Left lobe of liver (tissue), 2 donors: ENCODE data around the gene UGT1A7. TPM values are rescaled to one million over a fixed set of nuclear protein-coding genes. Genes with fewer than 3 reads are reported as not detected.

Source experiments
- ATAC-seq: fragments of 200-7000 bp; cut with Tn5 transposase; one replicate; pipeline ENCODE4 v1.9.1; 2020; ENCODE audit warnings: mild to moderate bottlenecking, moderate library complexity
- DNase-seq: peaks from one replicate; pipeline ENCODE4 v3.0.0-alpha.2; 2020; ENCODE audit warnings: low spot score
- total RNA-seq: library from RNA; stranded (reverse); gene quantifications from one replicate; pipeline ENCODE4 v1.2.1, GENCODE V29; 2021
- donor health status: DM: no; HTN: no; CAD: no; lungs with moderate emphysema.
- donor health status: DM: no; HTN: yes; CAD: no.

The UGT1A7 gene
- total RNA-seq, 1 donor from 2014 or later, result 4.1 TPM

DNA sequence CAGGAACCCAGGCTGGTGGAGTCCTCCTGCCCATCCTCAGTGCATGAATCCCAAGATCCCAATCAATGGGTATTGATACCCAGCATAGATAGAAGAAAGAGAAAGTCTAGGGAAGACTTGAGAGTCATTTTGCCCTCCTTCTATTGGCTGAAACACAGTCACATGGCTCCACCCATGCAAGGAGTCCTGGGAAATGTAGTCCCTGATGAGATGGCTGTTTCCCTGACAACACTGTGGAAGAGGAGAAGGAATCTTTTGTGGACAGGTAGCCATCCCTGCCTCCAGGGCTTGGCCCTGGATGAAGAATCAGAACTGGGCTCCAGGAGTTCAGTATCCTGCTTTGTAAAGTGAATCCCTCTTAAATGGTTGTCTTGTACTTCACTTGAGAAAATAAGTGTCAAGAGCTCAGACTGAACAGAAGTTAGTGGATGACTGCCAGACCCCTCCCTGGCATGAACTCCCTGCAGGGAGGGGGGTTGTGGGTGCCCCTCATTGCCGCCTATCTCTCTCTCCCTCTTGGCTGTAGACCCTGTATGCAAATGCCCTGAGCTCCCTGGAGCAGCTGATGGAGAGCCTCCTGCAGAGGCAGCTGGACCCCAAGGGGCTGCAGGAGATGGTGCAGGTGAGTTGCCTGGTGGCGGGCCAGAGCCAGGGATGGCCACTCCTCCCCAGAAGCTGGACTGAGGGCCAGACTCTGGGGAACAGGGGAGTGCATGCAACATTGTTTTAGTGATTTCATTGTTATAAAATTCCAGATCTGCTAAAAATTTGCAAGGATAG, 132.5 kb downstream of the UGT1A7 start:
- DNase-seq (peak; percentile 39), ATAC-seq (no peak)

DNA sequence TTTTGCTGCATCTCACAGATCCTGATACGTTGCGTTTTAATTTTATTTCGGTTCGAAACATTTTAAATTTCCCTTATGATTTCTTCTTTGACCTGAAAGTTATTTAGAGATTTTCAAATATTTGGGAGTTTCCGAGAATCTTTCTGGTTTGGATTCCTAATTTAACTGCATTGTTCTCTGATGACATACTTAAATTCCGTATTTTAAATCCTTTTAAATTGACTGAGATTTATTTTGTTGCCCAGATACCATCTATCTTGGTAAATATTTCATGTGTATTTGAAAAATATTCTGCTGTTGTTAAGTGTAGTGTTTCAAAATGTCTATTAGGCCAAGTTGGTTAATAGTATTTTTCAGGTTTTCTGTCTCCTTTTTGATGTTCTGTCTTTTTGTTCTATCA, 134.2 kb downstream of the UGT1A7 start:
- DNase-seq, result no peak
- no peak for ATAC-seq

DNA sequence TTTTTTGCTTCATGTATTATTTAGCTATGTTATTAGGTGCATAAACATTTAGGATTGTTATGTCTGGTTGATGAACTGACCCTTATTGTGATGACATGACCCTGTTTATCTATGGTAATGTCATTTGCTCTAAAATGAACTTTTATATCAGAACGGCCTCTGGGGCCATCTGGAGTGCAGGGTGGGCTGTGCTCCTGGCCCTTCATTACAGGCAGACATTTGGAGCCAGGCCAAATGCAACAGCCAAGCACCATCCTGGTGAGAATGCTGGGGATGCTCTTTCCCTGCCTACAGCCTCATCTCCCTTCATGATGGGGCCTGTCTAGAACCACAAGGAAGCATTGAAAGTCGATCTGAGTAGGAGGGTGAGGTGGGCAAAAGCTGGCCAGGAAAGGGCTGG, 134.6 kb downstream of the UGT1A7 start:
- no peak for ATAC-seq
- peak; percentile 39 for DNase-seq

DNA sequence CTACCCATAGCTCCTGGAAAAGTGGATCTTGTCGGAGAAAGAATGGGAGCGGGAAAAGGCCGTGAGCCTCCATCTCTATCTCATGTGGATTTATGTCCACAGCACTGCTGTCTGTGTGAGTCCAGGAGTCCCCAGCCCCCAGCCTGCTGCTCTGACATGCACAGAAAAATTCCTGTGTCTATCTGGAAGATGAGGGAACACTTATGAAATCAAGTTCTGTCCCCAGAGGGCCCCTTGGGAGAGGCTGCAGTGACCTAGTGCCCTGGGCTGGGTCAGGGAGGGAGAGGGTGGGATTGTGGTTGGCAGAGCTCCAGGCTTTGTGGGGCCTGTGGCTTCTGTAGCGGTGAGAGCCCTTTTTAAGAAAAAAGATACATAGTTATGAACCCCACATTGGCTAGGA, 135.1 kb downstream of the UGT1A7 start:
- ATAC-seq (no peak), DNase-seq (peak; percentile 40)

DNA sequence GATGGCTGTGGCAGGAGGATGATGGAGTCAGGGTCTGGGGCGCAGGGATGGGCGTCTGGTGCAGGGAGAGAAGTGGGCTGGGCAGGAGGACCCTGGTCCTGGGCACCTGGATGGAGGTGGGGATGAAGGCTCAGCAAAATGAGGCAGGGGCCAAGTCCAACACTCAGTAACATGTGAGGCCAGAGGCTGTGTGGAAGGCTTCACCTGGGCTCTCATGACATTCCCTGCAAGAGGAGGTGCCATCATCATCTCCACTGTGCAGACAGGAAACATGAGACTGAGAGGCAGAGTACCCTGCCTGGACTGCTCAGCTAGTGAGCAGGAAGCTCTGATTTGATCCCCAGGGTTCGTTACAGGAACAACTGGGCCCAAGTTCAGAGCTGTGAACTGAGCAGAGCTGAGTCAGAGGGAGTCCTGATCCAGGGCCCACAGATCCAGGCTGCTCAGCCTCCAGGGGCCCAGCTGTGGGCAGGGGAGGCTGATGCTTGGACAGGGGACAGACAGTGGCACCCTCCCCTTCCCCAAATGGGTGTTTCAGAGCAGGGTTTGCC, 135.7 kb downstream of the UGT1A7 start:
- no peak for ATAC-seq
- DNase-seq, result peak; percentile 42

DNA sequence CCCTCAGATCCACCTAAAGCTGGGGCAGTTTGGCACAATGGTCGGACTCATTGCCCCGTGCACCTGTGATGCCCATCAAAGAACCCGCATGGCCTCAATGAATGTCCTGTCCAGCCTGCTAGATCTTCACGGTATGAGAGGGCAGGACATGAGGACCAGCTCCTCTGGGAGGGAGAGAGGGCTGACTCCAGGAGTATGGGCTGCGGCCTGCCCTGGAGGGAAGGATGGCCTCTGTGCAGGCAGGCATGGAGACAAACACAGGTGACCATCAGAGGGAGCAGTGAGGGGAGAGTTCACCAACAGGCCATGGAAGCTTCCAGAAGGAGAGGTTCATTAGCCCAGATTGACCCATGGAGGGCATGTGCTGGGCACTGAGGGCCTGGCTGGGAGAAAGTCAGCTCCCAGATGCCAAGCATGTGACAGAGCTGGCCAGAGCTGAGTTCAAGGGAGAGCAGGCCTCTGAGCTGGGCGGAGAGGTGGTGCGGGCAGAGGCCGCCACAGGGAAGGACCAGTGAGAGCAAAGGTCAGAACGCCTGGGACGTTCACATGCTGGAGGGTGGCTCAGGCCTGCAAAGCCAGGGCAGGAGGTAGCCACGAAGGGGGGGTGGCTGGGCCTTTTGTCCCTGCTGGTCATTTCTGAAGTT, 136.4 kb downstream of the UGT1A7 start:
- peak; percentile 69 for ATAC-seq
- DNase-seq, result peak; percentile 90

DNA sequence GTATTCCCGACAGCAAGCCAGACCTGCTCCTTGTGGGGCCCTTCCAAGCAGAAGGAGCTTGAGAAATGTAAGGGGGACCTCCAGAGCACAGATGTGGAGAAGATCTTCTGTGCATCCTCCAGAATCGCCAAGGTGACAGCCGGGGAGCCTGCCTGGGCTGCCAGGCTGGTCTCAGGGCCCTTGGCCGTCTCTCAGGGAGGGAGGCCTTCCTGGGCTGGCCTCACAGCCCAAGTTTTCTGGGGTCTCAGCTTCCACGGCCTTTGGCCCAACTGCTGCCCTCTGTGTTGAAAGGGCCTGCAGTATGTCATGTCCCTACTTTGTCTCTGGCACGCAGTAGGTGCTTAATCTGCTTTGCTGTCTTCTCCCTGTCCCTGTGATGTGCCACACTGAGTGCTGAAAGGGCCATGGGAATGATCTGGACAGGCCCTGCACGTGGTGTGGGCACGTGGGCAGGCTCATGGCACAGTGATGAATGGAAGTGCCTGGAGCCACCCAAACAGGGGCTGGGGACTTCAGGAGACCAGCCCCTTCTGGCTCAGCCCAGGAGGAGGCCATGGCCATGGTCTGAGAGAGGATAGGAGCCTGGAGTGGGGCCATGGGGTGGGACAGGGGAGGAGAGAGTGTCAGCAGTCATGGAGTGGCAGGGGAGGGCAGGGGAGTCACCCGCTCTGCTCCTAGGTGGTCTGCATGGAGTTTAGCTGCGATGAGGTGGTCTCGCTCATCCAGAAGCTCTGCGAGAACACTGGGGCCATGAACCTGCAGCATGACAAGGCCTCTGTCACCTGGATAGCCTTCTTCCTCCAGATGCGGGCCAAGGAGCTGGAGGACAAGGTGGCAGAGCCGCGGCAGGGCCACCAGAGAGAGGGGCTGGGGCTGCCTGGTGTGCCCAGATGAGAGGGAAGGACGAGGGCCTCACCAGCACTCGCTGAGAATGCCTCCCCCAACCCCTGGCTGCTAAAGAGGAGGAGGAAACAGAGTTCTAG, 137.2 kb downstream of the UGT1A7 start:
- ATAC-seq (no peak), DNase-seq (no peak)

DNA sequence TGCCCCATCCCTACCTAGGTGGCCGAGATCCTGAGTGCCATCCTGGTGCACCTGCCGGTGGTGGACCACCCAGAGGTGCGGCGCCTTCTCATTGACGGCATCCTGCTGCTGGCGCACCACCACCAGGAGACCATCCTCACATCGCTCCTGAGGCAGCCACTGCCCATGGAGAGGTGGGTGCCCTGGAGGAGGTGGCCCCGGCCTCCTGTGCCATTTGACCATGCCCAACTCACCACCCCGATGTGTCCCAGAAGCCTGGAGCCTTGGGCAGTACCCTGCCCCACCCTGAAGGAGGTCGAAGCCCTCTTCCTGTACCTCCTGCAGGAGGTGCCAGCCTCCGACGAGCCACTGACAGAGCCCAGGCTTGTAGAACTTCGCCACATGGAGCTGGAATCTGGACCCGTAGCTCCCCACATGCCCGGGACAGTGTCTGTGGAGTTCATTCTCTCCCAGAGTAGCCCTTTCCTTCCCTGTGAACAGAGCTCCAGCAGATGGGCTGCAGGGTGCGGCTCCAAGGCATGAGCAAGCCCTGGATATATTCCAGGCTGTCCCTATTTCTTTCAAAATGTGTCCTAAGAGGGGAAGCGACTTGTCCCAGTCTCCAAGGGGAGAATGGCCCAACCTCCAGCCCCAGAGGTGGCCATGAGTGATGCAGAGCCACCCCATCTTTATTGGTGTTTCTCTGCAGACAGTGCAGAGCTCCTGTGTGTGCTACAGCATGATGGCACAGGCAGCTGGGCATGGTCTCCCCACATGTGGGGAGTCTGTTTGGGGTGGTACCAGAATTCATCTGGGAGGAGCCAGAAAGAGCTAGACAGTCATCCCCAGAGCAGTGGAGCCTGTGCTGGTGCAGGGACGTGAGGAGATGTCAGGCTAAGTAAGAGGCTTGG, 138.4 kb downstream of the UGT1A7 start:
- no peak for ATAC-seq
- DNase-seq, result peak; percentile 41

DNA sequence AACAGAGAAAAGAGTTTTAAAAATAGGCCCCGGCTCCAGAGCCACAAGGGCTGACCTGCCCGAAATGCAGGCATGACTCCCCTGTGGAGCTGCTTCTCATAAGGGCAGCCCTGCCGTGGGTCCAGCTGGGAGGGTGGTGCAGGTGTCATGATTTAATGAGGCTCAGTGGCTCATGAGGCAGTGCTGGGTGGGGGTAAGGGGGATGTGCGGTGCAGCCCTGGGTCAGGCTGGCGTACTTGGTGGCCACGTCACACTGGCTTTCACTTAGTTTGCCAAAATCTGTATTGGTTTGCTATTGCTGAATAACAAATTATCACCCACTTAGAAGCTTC, 139.0 kb downstream of the UGT1A7 start:
- no peak for ATAC-seq
- DNase-seq, result peak; percentile 29

DNA sequence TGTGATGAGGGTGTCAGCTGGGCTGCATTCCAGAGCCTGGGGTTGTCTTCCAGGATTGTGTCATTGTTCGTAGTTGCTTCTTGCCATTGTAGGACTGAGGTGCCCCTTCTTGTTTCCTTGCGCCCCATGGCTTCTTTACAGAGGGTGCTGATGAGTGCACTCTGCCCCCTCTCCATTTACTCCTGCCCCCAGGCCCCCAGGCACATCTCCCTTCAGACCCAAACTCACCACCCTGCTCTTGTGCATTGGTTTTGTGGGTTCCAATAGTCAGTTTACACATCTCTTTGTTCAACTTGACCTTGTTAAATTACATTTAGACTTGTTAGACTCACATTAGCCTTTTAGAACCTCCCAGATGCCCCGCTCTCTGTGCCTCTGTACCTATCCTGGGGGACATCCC, 139.5 kb downstream of the UGT1A7 start:
- ATAC-seq, result no peak
- peak; percentile 22 for DNase-seq

DNA sequence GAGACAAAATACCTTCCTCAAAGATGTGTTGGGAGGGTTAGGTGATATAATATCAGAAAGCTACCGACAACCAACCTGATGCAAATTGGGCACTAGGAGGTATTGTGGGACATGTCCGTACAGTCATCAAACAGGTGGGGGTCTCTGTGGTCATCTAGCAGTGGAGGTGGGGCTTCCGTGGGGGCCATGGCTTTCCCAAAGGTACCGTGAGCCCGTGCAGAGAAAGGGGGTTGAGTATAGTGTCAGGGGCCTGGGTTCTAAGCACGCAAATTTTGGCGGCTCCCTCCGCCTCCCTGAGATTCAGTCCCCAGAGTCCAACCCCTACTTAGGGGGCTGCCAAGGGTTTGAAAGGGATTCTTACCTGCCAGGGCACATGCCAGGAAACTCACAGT, 140.0 kb downstream of the UGT1A7 start:
- DNase-seq, result no peak
- ATAC-seq, result no peak

DNA sequence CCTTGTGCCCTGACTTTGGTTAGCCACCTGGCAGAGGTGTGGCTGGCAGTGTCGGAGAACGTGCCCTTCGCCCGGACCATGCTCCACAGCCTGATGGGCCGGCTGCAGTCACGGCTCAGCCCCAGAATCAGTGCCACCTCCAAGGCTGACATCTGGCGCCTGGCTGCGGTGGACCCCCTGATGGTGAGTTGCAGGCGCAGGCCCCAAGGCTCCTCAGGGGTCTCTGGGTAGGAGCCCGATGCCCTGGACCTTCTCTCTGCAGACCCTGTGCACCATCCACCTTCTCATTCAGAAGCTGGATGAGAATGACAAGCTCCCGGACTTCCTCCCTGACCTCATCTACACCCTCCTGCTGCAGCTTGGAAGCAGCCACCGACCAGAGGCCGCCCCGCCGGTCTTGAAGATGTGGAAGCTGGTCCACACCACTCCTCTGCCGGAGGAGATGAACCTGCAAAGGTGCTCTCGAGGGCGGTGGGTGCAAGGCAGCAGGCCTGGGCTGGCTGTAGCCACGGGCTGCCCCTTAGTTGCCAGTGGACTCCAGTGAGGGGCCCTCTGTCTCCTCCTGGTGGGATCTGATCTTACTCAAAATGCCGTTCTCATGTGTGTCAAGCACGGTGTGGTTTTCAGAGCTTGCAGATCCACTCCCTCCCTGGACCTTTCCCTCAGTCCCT, 140.5 kb downstream of the UGT1A7 start:
- ATAC-seq, result peak; percentile 64
- peak; percentile 89 for DNase-seq

Other genes starting within 250 kb of the UGT1A7 start
- gene USP40, start 115.1 kb upstream of the UGT1A7 start, total RNA-seq, result 25.8 TPM
- 0.13 TPM for gene UGT1A8, start 64.3 kb upstream of the UGT1A7 start, total RNA-seq
- gene UGT1A10, start 45.5 kb upstream of the UGT1A7 start, total RNA-seq, result 0.45 TPM
- gene UGT1A9, start 10.0 kb upstream of the UGT1A7 start, total RNA-seq, result 95.1 TPM
- 181 TPM for gene UGT1A6, start 11.0 kb downstream of the UGT1A7 start, total RNA-seq
- 4.6 TPM for gene UGT1A5, start 31.0 kb downstream of the UGT1A7 start, total RNA-seq
- gene UGT1A4, start 36.8 kb downstream of the UGT1A7 start, total RNA-seq, result 454 TPM
- 52.8 TPM for gene UGT1A3, start 47.1 kb downstream of the UGT1A7 start, total RNA-seq
- gene UGT1A1, start 78.4 kb downstream of the UGT1A7 start, total RNA-seq, result 152 TPM
- gene MROH2A, start 96.4 kb downstream of the UGT1A7 start, total RNA-seq, result 6.6 TPM
- 0.50 TPM for gene HJURP, start 172.6 kb downstream of the UGT1A7 start, total RNA-seq
- 66.5 TPM for gene TRPM8, start 235.5 kb downstream of the UGT1A7 start, total RNA-seq